B cell (primary cell): ENCODE measurements around the gene FOXD1. TPM values are rescaled to one million over a fixed set of nuclear protein-coding genes. Genes with fewer than 3 reads are reported as not detected.

Source experiments
- ATAC-seq: fragments of 200-7000 bp; cut with Tn5 transposase; one replicate; pipeline ENCODE4 v1.10.0; 2021; ENCODE audit warnings: low read depth, mild to moderate bottlenecking, moderate number of reproducible peaks, moderate library complexity
- CTCF ChIA-PET: fragments of 350-600 bp; sonication (Branson Sonifier 250); formaldehyde crosslinking; loops from one replicate; lab custom pipeline; 2021; ENCODE audit warnings: antibody characterized with exemption, inconsistent platforms; lab: Charles Lee
- POLR2A ChIA-PET: fragments of 350-600 bp; sonication (Branson Sonifier 250); formaldehyde crosslinking; loops from one replicate; lab custom pipeline; 2021; ENCODE audit warnings: antibody characterized with exemption; lab: Charles Lee
- DNase-seq: peaks from one replicate; pipeline ENCODE4 v3.0.0; 2013
- H2AFZ ChIP-seq: 2 replicates; pipeline ENCODE4 v1.6.1; 2012; ENCODE audit warnings: mild to moderate bottlenecking, low read depth, low read length; ENCODE audit not compliant: insufficient read depth, poor library complexity, severe bottlenecking
- H3K27ac ChIP-seq, 2 donors: 1 replicate in 1 of 2; 2 replicates in 1 of 2; pipeline ENCODE4 v1.5.1; 2012 to 2013; ENCODE audit warnings: low read length in 2 of 2, mild to moderate bottlenecking in 2 of 2, moderate library complexity in 1 of 2
- H3K27me3 ChIP-seq, 4 experiments: fragments of 200-600 bp in 1 of 4; sonication (generic) in 1 of 4; replicated peaks in 1 of 4; 1 replicate in 2 of 4; 2 replicates in 2 of 4; pipeline versions ENCODE4 v1.6.1 to v1.7.0; 2013 to 2016; ENCODE audit warnings: low read length in 3 of 4, mild to moderate bottlenecking in 2 of 4, mixed read lengths in 1 of 4, moderate library complexity in 1 of 4; ENCODE audit not compliant: insufficient read depth in 4 of 4, control insufficient read depth in 3 of 4; ENCODE audit errors: control extremely low read depth in 1 of 4
- H3K36me3 ChIP-seq, 2 experiments: replicated peaks in 1 of 2; 1 replicate in 1 of 2; 2 replicates in 1 of 2; pipeline versions ENCODE4 v1.6.1 to v1.7.1; 2013; ENCODE audit warnings: low read length in 1 of 2; ENCODE audit not compliant: insufficient read depth in 2 of 2, control insufficient read depth in 1 of 2; ENCODE audit errors: control extremely low read depth in 1 of 2, extremely low read depth in 1 of 2
- H3K4me1 ChIP-seq, 2 donors: fragments of 200-600 bp in 1 of 2; sonication (generic) in 1 of 2; 1 replicate in 1 of 2; 2 replicates in 1 of 2; pipeline versions ENCODE4 v1.5.1 to v1.6.1; 2013 to 2017; ENCODE audit warnings: low read length in 2 of 2; ENCODE audit not compliant: control insufficient read depth in 2 of 2, insufficient read depth in 2 of 2
- H3K4me2 ChIP-seq: replicated peaks from 2 replicates; pipeline ENCODE3; 2012; ENCODE audit warnings: mild to moderate bottlenecking, low read depth, low read length; ENCODE audit not compliant: poor library complexity, severe bottlenecking
- H3K4me3 ChIP-seq, 5 experiments: fragments of 200-600 bp in 1 of 5; sonication (generic) in 1 of 5; 1 replicate in 3 of 5; 2 replicates in 2 of 5; pipeline versions ENCODE4 v1.5.1 to v1.7.0; 2011 to 2016; ENCODE audit warnings: low read length in 4 of 5, mild to moderate bottlenecking in 4 of 5, low read depth in 2 of 5, control low read depth in 1 of 5, moderate library complexity in 1 of 5; ENCODE audit not compliant: insufficient read depth in 1 of 5; ENCODE audit errors: control extremely low read depth in 1 of 5, extremely low read depth in 1 of 5
- H3K79me2 ChIP-seq: fragments of 200-600 bp; sonication (generic); one replicate; pipeline ENCODE4 v1.6.0; 2016; ENCODE audit warnings: low read length; ENCODE audit not compliant: control insufficient read depth, insufficient read depth
- H3K9ac ChIP-seq: fragments of 200-600 bp; sonication (generic); 2 replicates; pipeline ENCODE4 v1.6.1; 2017; ENCODE audit warnings: mild to moderate bottlenecking, low read length, moderate library complexity
- H3K9me3 ChIP-seq, 3 donors: one replicate each; pipeline versions ENCODE4 v1.6.1 to v1.7.1; 2013; ENCODE audit warnings: low read length in 2 of 3; ENCODE audit not compliant: control insufficient read depth in 2 of 3, insufficient read depth in 1 of 3; ENCODE audit errors: control extremely low read depth in 1 of 3
- H4K20me1 ChIP-seq: 2 replicates; pipeline ENCODE4 v1.6.0; 2012; ENCODE audit warnings: mild to moderate bottlenecking, low read length; ENCODE audit not compliant: insufficient read depth, control insufficient read depth, poor library complexity, severe bottlenecking
- H3K27ac Mint-ChIP-seq: one replicate; pipeline ENCODE4 v1.8.0; 2021; ENCODE audit warnings: mixed read lengths
- H3K27me3 Mint-ChIP-seq: one replicate; pipeline ENCODE4 v1.8.0; 2021; ENCODE audit warnings: mixed read lengths
- H3K4me1 Mint-ChIP-seq: one replicate; pipeline ENCODE4 v1.8.0; 2021; ENCODE audit warnings: mixed read lengths
- H3K4me3 Mint-ChIP-seq: one replicate; pipeline ENCODE4 v1.8.0; 2021; ENCODE audit warnings: mixed read lengths
- H3K9me3 Mint-ChIP-seq: one replicate; pipeline ENCODE4 v1.8.0; 2022; ENCODE audit warnings: mixed read lengths; ENCODE audit not compliant: insufficient read depth
- CTCF ChIP-seq: fragments of 200-600 bp; IDR thresholded peaks from one replicate; pipeline ENCODE4 v1.8.0; 2022; ENCODE audit warnings: antibody characterized with exemption, mild to moderate bottlenecking
- EZH2 ChIP-seq: IDR thresholded peaks from 2 replicates; pipeline ENCODE4 v1.6.1; 2012; ENCODE audit warnings: borderline replicate concordance, low read depth, mild to moderate bottlenecking, moderate library complexity, low read length; ENCODE audit not compliant: insufficient read depth, poor library complexity, severe bottlenecking
- WGBS: methylation state at CpG from one replicate; pipeline ENCODE4 v1.1.5; 2013; ENCODE audit warnings: missing lambda C conversion rate; ENCODE audit not compliant: insufficient coverage; 5-methylcytosine and 5-hydroxymethylcytosine counted together
- intact Hi-C: fragments of 100-400 bp; cut with micrococcal nuclease; formaldehyde crosslinking; loops from one replicate; pipeline ENCODE4 v1.10.0; 2022
- polyA plus RNA-seq: library from polyadenylated mRNA; depleted of rRNA; stranded (reverse); fragments of >200 nt; gene quantifications from 2 replicates; pipeline ENCODE4 v1.2.3, GENCODE V29; 2012
- total RNA-seq, 2 donors: library from RNA; stranded (reverse); fragments of 120-200 nt in 1 of 2; gene quantifications; 1 replicate in 1 of 2; 2 replicates in 1 of 2; pipeline versions ENCODE4 v1.2.3 to v1.2.4, GENCODE V29; 2013 to 2022

FOXD1 gene
- total and polyA plus RNA-seq, 2 donors (not counting 1 experiment from before 2014, with no cell fraction given): 0.34 to 0.49 TPM

- no peaks in the 10 kb centered on the region for H4K20me1 ChIP-seq
- TF ChIP-seq EZH2 (no peak), CTCF (no peak)
- intact Hi-C loops: no loop called here
- WGBS: 83% methylated on average over 1 of the region's 1 CpG
- H3K27ac Mint-ChIP-seq: no peak overlapping the region
- H2AFZ ChIP-seq: no peak overlapping the region
- ChIA-PET POLR2A (no interaction called here), CTCF (no interaction called here)
- H3K4me3 Mint-ChIP-seq: no peak overlapping the region
- no peak overlapping the region for H3K27ac ChIP-seq
- H3K27me3 ChIP-seq: peaks cover 0 to 4% (median 2%) of the 10 kb centered on the region in 4 experiments
- H3K4me1 Mint-ChIP-seq: no peaks in the 10 kb centered on the region
- H3K4me2 ChIP-seq: no peak overlapping the region
- ATAC-seq: no peak
- no peaks in the 10 kb centered on the region for H3K4me1 ChIP-seq
- no peak overlapping the region for H3K9ac ChIP-seq
- H3K9me3 ChIP-seq: no peaks in the 10 kb centered on the region
- no peaks in the 10 kb centered on the region for H3K79me2 ChIP-seq
- peaks cover 52% of the 10 kb centered on the region for H3K27me3 Mint-ChIP-seq
- DNase-seq: no peak
- H3K4me3 ChIP-seq: no peak overlapping the region
- H3K9me3 Mint-ChIP-seq: no peaks in the 10 kb centered on the region
- H3K36me3 ChIP-seq: no peaks in the 10 kb centered on the region
Measured at GRCh38 chr5:73484511-73484910, 35.9 kb upstream of the FOXD1 start.

DNA sequence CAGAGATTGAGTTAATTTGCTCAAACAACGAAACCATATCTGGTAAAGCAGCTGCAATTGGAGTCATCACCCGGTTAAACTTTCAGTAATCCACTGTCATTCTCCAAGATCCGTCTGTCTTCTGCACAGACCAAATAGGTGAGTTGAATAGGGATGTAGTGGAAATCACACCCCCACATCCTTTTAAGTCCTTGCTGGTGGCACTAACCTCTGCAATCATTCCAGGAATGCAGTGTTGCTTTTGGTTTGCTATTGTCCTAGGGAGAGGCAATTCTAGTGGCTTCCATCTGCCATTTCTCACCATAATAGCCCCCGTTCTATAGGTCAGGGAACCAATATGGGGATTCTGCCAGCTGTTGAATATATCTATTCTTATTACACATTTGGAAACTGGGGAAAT is 35.1 kb upstream of the FOXD1 start:
- no peaks in the 10 kb centered on the region for H3K4me1 ChIP-seq
- H3K4me2 ChIP-seq: no peak overlapping the region
- no peaks in the 10 kb centered on the region for H3K36me3 ChIP-seq
- no peak for TF ChIP-seq CTCF
- DNase-seq (no peak), ATAC-seq (no peak)
- no peaks in the 10 kb centered on the region for H3K79me2 ChIP-seq
- H3K4me3 Mint-ChIP-seq: no peak overlapping the region
- peaks cover 50% of the 10 kb centered on the region for H3K27me3 Mint-ChIP-seq
- H3K9me3 Mint-ChIP-seq: no peaks in the 10 kb centered on the region
- H3K9me3 ChIP-seq: no peaks in the 10 kb centered on the region
- peaks cover 0 to 4% (median 2%) of the 10 kb centered on the region in 4 experiments for H3K27me3 ChIP-seq
- H3K27ac Mint-ChIP-seq: no peak overlapping the region
- ChIA-PET POLR2A (no interaction called here), CTCF (no interaction called here)
- no peak overlapping the region for H3K4me3 ChIP-seq
- no peak overlapping the region for H3K9ac ChIP-seq
- no peak overlapping the region for H3K27ac ChIP-seq
- intact Hi-C loops: no loop called here
- H2AFZ ChIP-seq: no peak overlapping the region
- WGBS: no CpG with 5 or more reads among the region's 4 CpGs
- no peaks in the 10 kb centered on the region for H4K20me1 ChIP-seq
- no peaks in the 10 kb centered on the region for H3K4me1 Mint-ChIP-seq
